Peyer's patch (tissue), 4 donors: ENCODE results near the gene FAM174C.

ENCODE experiments used
- CTCF ChIP-seq, 6 experiments: fragments of 450-650 bp in 4 of 6; fragments of 200-600 bp in 2 of 6; sonication (generic) in 1 of 6; IDR thresholded peaks; one replicate each; pipeline ENCODE4 v1.5.1; 2017 to 2019; ENCODE audit warnings: antibody characterized with exemption in 6 of 6, mild to moderate bottlenecking in 3 of 6, moderate library complexity in 1 of 6
- POLR2A ChIP-seq, 2 donors: fragments of 450-650 bp; IDR thresholded peaks; one replicate each; pipeline ENCODE4 v1.5.1; 2017; ENCODE audit warnings: antibody characterized with exemption in 2 of 2, mild to moderate bottlenecking in 2 of 2, moderate library complexity in 2 of 2

- TF ChIP-seq CTCF (IDR thresholded peaks at IDR 0.05), result no peak
- TF ChIP-seq POLR2A (IDR thresholded peaks at IDR 0.05), result no peak
These were observed 41.0 kb upstream of the FAM174C start for GRCh38 chr19:1234051-1234954.
